GM10248 (cell line): ENCODE results near the gene KCNJ15.

Source experiments
- CTCF ChIA-PET: fragments of 300-600 bp; sonication (Branson Sonifier 250); formaldehyde crosslinking; extraction: SDS; loops from one replicate; lab custom pipeline; 2021; ENCODE audit warnings: antibody characterized with exemption; lab: Yijun Ruan, JAX
- POLR2A ChIA-PET: fragments of 350-650 bp; sonication (Branson Sonifier 250); formaldehyde crosslinking; extraction: SDS; loops from one replicate; lab custom pipeline; 2020; ENCODE audit warnings: antibody characterized with exemption; lab: Yijun Ruan, JAX
- DNase-seq: peaks from one replicate; pipeline ENCODE4 v3.0.0; 2012; ENCODE audit errors: extremely low spot score
- CTCF ChIP-seq: IDR thresholded peaks from 2 replicates; pipeline ENCODE4 v1.5.1; 2012; ENCODE audit warnings: mild to moderate bottlenecking, low read depth; ENCODE audit errors: extremely low read depth, missing control alignments, control extremely low read depth

KCNJ15 gene

DNA sequence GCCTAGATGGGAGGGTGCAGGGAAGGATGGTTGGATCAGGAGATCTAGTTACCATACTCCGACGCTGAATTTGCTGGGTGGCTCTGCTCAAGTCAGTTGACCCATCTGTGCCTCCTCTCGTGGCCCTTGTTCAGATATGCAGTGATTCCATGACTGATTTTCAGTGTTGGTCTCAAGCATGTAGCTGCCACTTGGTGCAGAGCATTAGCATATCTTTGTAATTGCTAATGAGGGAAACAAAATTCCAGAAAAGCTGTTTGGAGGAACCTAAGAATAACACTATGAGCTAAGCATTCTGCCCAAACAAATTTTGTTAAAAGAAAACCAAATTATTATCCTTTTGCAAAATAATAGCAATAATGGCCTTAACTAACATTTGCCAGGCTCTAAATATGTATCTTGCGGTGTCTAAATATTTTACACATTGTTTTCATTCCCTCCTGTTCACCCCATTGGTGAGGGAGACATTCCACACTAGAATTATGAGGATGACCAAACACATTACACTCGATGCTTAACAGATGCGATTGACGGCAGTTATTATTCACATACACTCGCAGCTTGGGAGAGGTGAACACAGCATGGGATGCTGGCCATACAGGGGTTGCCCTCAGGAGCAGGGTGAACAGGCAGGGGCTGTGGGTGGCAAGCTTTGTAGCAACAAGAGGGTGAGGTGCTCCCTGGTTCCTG, 69.1 kb downstream of the KCNJ15 start:
- no peak for TF ChIP-seq CTCF
- ChIA-PET CTCF (interaction anchor here (0.7 to 1.1 kb wide), 2 partner anchors 30 to 31 kb away, joined by 3 read pairs; no protein-coding TSS in a partner anchor), POLR2A (no interaction called here)
- no peak for DNase-seq

GRCh38 chr21:38326429-38326828, 69.6 kb downstream of the KCNJ15 start:
- ChIA-PET POLR2A (no interaction called here), CTCF (interaction anchor here (0.7 to 1.1 kb wide), 2 partner anchors 29 to 31 kb away, joined by 3 read pairs; no protein-coding TSS in a partner anchor)
- DNase-seq: no peak
- TF ChIP-seq CTCF: no peak

DNA sequence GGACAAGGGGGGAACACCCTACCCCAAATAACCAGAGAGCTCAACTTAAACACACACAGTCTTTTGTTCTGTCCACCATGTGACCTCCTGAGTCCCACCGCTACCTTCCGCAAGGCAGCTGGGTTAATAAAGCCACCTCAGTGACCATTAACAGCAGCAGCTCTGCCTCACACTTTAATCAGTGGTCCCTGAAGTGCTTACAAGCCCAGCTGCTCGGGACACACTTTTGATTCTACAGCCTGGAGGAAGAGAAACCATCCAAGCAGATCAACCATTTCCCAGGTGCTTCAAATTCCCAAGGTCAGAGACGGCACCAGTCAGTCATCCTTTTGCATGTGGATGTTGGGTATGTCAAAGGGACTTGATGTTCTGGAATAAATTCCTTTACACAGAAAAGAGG, 70.1 kb downstream of the KCNJ15 start:
- DNase-seq: no peak

DNA sequence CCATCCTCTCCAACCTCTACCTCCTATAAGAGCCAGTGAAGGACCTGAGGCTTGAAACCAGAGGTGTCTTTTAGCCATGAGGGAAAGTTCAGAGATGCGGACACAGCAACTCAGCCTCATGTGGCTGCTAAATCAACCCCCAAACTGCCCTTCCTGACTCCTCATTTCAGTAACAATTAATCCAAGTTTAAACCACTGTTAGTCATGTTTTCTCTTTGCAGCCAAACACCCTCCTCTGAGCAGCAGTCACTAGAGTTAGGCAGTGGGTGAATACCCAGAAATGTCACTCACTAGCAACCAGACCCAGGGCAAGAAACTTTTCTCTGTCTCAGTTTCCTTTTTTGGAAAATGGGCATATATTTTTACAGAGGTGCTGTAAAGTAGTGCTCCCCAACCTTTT, 71.2 kb downstream of the KCNJ15 start:
- TF ChIP-seq CTCF: no peak
- POLR2A ChIA-PET: no interaction called here
- CTCF ChIA-PET: interaction anchor here (0.7 to 1.6 kb wide), 3 partner anchors 8 to 24 kb away, joined by 3 to 7 read pairs (median 3); no protein-coding TSS in a partner anchor
- peak; percentile 13 for DNase-seq

More for the DNA sequence above, 70.1 kb downstream of the KCNJ15 start:
- CTCF ChIA-PET: interaction anchor here (0.7 to 1.1 kb wide), 2 partner anchors 29 to 30 kb away, joined by 3 read pairs; no protein-coding TSS in a partner anchor
- TF ChIP-seq CTCF: no peak
- POLR2A ChIA-PET: no interaction called here

GRCh38 chr21:38329162-38329561, 72.4 kb downstream of the KCNJ15 start:
- POLR2A ChIA-PET: no interaction called here
- no peak for DNase-seq
- no peak for TF ChIP-seq CTCF
- CTCF ChIA-PET: interaction anchor here (1.6 kb wide), 1 partner anchor 23 kb away, joined by 7 read pairs; no protein-coding TSS in a partner anchor

GRCh38 chr21:38330666-38331065, 73.9 kb downstream of the KCNJ15 start:
- no peak for DNase-seq
- CTCF ChIA-PET: interaction anchor here (1.0 to 1.7 kb wide), 2 partner anchors 22 to 164 kb away, joined by 3 to 5 read pairs; no protein-coding TSS in a partner anchor
- TF ChIP-seq CTCF: no peak
- POLR2A ChIA-PET: no interaction called here
